Thymus (tissue), 14 donors: ENCODE data around the gene GPA33. TPM values are rescaled to one million over a fixed set of nuclear protein-coding genes. Genes with fewer than 3 reads are reported as not detected.

ENCODE experiments used
- DNase-seq, 9 donors: peaks; one replicate each; pipeline ENCODE4 v3.0.0-alpha.2; 2013; ENCODE audit warnings: low spot score in 9 of 9, low read depth in 6 of 9, missing footprints in 1 of 9
- H3K27ac ChIP-seq, 2 donors: one replicate each; pipeline ENCODE4 v1.5.1; 2013; ENCODE audit warnings: control low read depth in 1 of 2, low read depth in 1 of 2, low read length in 1 of 2, mild to moderate bottlenecking in 1 of 2, moderate library complexity in 1 of 2
- H3K27me3 ChIP-seq, 2 donors: one replicate each; pipeline ENCODE4 v1.5.1; 2013; ENCODE audit warnings: low read length in 1 of 2; ENCODE audit not compliant: control insufficient read depth in 2 of 2, insufficient read depth in 1 of 2
- H3K36me3 ChIP-seq, 2 donors: one replicate each; pipeline ENCODE4 v1.5.1; 2013; ENCODE audit warnings: low read length in 1 of 2, mild to moderate bottlenecking in 1 of 2, moderate library complexity in 1 of 2; ENCODE audit not compliant: control insufficient read depth in 2 of 2, insufficient read depth in 2 of 2
- H3K4me1 ChIP-seq, 2 donors: one replicate each; pipeline ENCODE4 v1.5.1; 2013; ENCODE audit warnings: low read length in 2 of 2; ENCODE audit not compliant: control insufficient read depth in 2 of 2, insufficient read depth in 2 of 2
- H3K4me3 ChIP-seq, 2 donors: one replicate each; pipeline ENCODE4 v1.5.1; 2013; ENCODE audit warnings: low read length in 2 of 2, control low read depth in 1 of 2, mild to moderate bottlenecking in 1 of 2
- H3K9me3 ChIP-seq, 2 donors: one replicate each; pipeline ENCODE4 v1.5.1; 2013; ENCODE audit warnings: low read length in 1 of 2, mild to moderate bottlenecking in 1 of 2; ENCODE audit not compliant: control insufficient read depth in 2 of 2, insufficient read depth in 1 of 2
- WGBS: extraction: QIAGEN DNeasy Blood & Tissue Kit; methylation state at CpG from one replicate; pipeline ENCODE4 v1.1.7; 2013; 5-methylcytosine and 5-hydroxymethylcytosine counted together
- long read RNA-seq, 10 donors: transcript quantifications; one replicate each; lab custom pipeline, GENCODE V29; 2026
- polyA plus RNA-seq: library from polyadenylated mRNA; stranded (reverse); fragments of 200-250 nt; gene quantifications from one replicate; pipeline ENCODE4 v1.2.3, GENCODE V29; 2013
- total RNA-seq: library from RNA; stranded (reverse); fragments of 120-200 nt; gene quantifications from one replicate; pipeline ENCODE4 v1.2.4, GENCODE V29; 2013
- donor health status: healthy.

The GPA33 gene
- total RNA-seq (2.3 TPM), polyA plus RNA-seq (3.5 TPM)
- long read RNA-seq, donor 1 = 0 reads
- long read RNA-seq, donor 2 = 0 reads
- long read RNA-seq, donor 3, partial matches to known transcripts = 0 of 1 reads
- long read RNA-seq, donor 3, other reads (novel, unspliced or antisense) = 0 of 1 reads
- long read RNA-seq, donor 4, partial matches to known transcripts = 0 of 1 reads
- long read RNA-seq, donor 4, other reads (novel, unspliced or antisense) = 0 of 1 reads
- long read RNA-seq, donor 5, partial matches to known transcripts = 0 of 1 reads
- long read RNA-seq, donor 5, other reads (novel, unspliced or antisense) = 0 of 1 reads
- long read RNA-seq, donor 6 = 0 reads
- long read RNA-seq, donor 7 = 0 reads
- long read RNA-seq, donor 8 = 0 reads
- long read RNA-seq, donor 9, partial matches to known transcripts = 0 of 1 reads
- long read RNA-seq, donor 9, other reads (novel, unspliced or antisense) = 0 of 1 reads
- long read RNA-seq, donor 10 = 0 reads

GRCh38 chr1:167090314-167090942 is at the start of gene GPA33:
Gene GPA33 (minus strand): TSS chr1:167090377. CDS start chr1:167090287, 90 bp downstream.
- H3K4me3 ChIP-seq = no peak within 1 kb of the TSS
- peaks cover 6 to 22% of the 10 kb centered on the region in 2 donors for H3K4me1 ChIP-seq
- 25% methylated on average over 1 of the region's 1 CpG for WGBS

GRCh38 chr1:167138703-167139102 is 48.5 kb upstream of the GPA33 start:
- Histone ChIP-seq H3K27me3 (no peaks in the 10 kb centered on the region), H3K4me1 (no peaks in the 10 kb centered on the region), H3K27ac (no peak overlapping the region), H3K4me3 (no peak overlapping the region), H3K9me3 (no peaks in the 10 kb centered on the region), H3K36me3 (no peaks in the 10 kb centered on the region)
- 95% methylated on average over 1 of the region's 1 CpG for WGBS
- no peak for DNase-seq

More at GRCh38 chr1:167090314-167090942, at the start of gene GPA33:
- no peaks in the 10 kb centered on the region for H3K27me3 ChIP-seq
- peak in 6 of 9 donors; percentile 49 to 84 (median 53) for DNase-seq
- H3K27ac ChIP-seq = peak within 1 kb of the TSS; percentile 83 to 92
- no peaks in the 10 kb centered on the region for H3K9me3 ChIP-seq
- no peaks in the 10 kb centered on the region for H3K36me3 ChIP-seq

GRCh38 chr1:167137793-167138510 is 47.8 kb upstream of the GPA33 start:
- Histone ChIP-seq H3K36me3 (no peaks in the 10 kb centered on the region), H3K4me3 (no peak overlapping the region), H3K27ac (no peak overlapping the region), H3K9me3 (no peaks in the 10 kb centered on the region), H3K4me1 (no peaks in the 10 kb centered on the region), H3K27me3 (no peaks in the 10 kb centered on the region)
- no peak for DNase-seq
- whole genome bisulfite sequencing = 97% methylated on average over 3 of the region's 3 CpGs

- WGBS = 93% methylated on average over 6 of the region's 6 CpGs
- no peak for DNase-seq
- Histone ChIP-seq H3K27me3 (no peaks in the 10 kb centered on the region), H3K4me3 (no peak overlapping the region), H3K9me3 (no peaks in the 10 kb centered on the region), H3K4me1 (no peaks in the 10 kb centered on the region), H3K36me3 (no peaks in the 10 kb centered on the region), H3K27ac (no peak overlapping the region)
Observed at GRCh38 chr1:167137332-167137781, 47.2 kb upstream of the GPA33 start.

- 81% methylated on average over 2 of the region's 2 CpGs for WGBS
- H3K4me1 ChIP-seq = no peaks in the 10 kb centered on the region
Observed at GRCh38 chr1:167136806-167137205, 46.6 kb upstream of the GPA33 start.

GRCh38 chr1:167136191-167136614 is 46.0 kb upstream of the GPA33 start:
- 76% methylated on average over 2 of the region's 2 CpGs for WGBS
- no peak for DNase-seq

More at GRCh38 chr1:167136806-167137205, 46.6 kb upstream of the GPA33 start:
- H3K36me3 ChIP-seq = no peaks in the 10 kb centered on the region
- H3K9me3 ChIP-seq = no peaks in the 10 kb centered on the region
- no peak overlapping the region for H3K27ac ChIP-seq
- H3K27me3 ChIP-seq = no peaks in the 10 kb centered on the region
- DNase-seq = no peak
- no peak overlapping the region for H3K4me3 ChIP-seq

GRCh38 chr1:167135281-167135840 is 45.2 kb upstream of the GPA33 start:
- no peak overlapping the region for H3K4me3 ChIP-seq
- no peak overlapping the region for H3K27ac ChIP-seq
- H3K4me1 ChIP-seq = no peaks in the 10 kb centered on the region
- no peak for DNase-seq
- H3K36me3 ChIP-seq = no peaks in the 10 kb centered on the region
- no peaks in the 10 kb centered on the region for H3K27me3 ChIP-seq
- WGBS = 96% methylated on average over 4 of the region's 4 CpGs
- H3K9me3 ChIP-seq = no peaks in the 10 kb centered on the region

More at GRCh38 chr1:167136191-167136614, 46.0 kb upstream of the GPA33 start:
- H3K4me1 ChIP-seq = no peaks in the 10 kb centered on the region
- H3K4me3 ChIP-seq = no peak overlapping the region
- H3K27me3 ChIP-seq = no peaks in the 10 kb centered on the region
- H3K27ac ChIP-seq = no peak overlapping the region
- H3K36me3 ChIP-seq = no peaks in the 10 kb centered on the region
- no peaks in the 10 kb centered on the region for H3K9me3 ChIP-seq

- no peaks in the 10 kb centered on the region for H3K9me3 ChIP-seq
- no peaks in the 10 kb centered on the region for H3K36me3 ChIP-seq
- no peak for DNase-seq
- WGBS = 83% methylated on average over 8 of the region's 8 CpGs
- no peak overlapping the region for H3K27ac ChIP-seq
- H3K4me1 ChIP-seq = no peaks in the 10 kb centered on the region
- no peak overlapping the region for H3K4me3 ChIP-seq
- H3K27me3 ChIP-seq = no peaks in the 10 kb centered on the region
Observed at GRCh38 chr1:167132301-167133010, 42.3 kb upstream of the GPA33 start.
